K562 (cell line): ENCODE measurements around the gene HOXB3. TPM values are rescaled to one million over a fixed set of nuclear protein-coding genes. Genes with fewer than 3 reads are reported as not detected.

Experiments
- BCLAF1 ChIP-seq, 2 experiments: fragments of 450-650 bp in 1 of 2; IDR thresholded peaks; 2 replicates each; pipeline ENCODE4 v1.6.1; 2011 to 2017; ENCODE audit warnings: low read depth in 2 of 2, antibody characterized with exemption in 1 of 2, borderline replicate concordance in 1 of 2, low read length in 1 of 2, mild to moderate bottlenecking in 1 of 2, mixed read lengths in 1 of 2; ENCODE audit not compliant: control insufficient read depth in 1 of 2
- CTBP1 ChIP-seq: fragments of 450-650 bp; IDR thresholded peaks from 2 replicates; pipeline ENCODE4 v1.6.1; 2016; ENCODE audit warnings: borderline replicate concordance
- ELF4 ChIP-seq: fragments of 450-650 bp; formaldehyde crosslinking; IDR thresholded peaks from 2 replicates; pipeline ENCODE4 v1.4.0; 2022; ENCODE audit warnings: missing genetic modification characterization
- EZH2 ChIP-seq: IDR thresholded peaks from 2 replicates; pipeline ENCODE4 v1.6.1; 2012; ENCODE audit warnings: low read depth, mild to moderate bottlenecking, inconsistent platforms, low read length, borderline replicate concordance
- MGA ChIP-seq: fragments of 450-650 bp; IDR thresholded peaks from 2 replicates; pipeline ENCODE4 v1.6.1; 2016; ENCODE audit warnings: mild to moderate bottlenecking, moderate library complexity
- MTA3 ChIP-seq: fragments of 450-650 bp; formaldehyde crosslinking; IDR thresholded peaks from 2 replicates; pipeline ENCODE4 v1.6.1; 2017; ENCODE audit warnings: mild to moderate bottlenecking, borderline replicate concordance
- NFIC ChIP-seq: fragments of 450-650 bp; IDR thresholded peaks from 2 replicates; pipeline ENCODE4 v1.6.1; 2017; ENCODE audit warnings: mild to moderate bottlenecking, inconsistent platforms
- SIN3A ChIP-seq, 2 experiments: fragments of 150-350 bp in 1 of 2; IDR thresholded peaks; 2 replicates each; pipeline ENCODE4 v1.6.1; 2011 to 2016; ENCODE audit warnings: borderline replicate concordance in 2 of 2, low read depth in 2 of 2, low read length in 2 of 2, mild to moderate bottlenecking in 2 of 2, moderate library complexity in 2 of 2; ENCODE audit not compliant: control insufficient read depth in 1 of 2
- TFAM ChIP-seq: fragments of 250-450 bp; sonication (Bioruptor Pico); conservative IDR thresholded peaks from 2 replicates; pipeline ENCODE4 v1.5.0; 2021; ENCODE audit warnings: mild to moderate bottlenecking, moderate library complexity
- TRIM28 ChIP-seq: fragments of 450-650 bp; IDR thresholded peaks from 2 replicates; pipeline ENCODE4 v1.6.1; 2017
- ZNF79 ChIP-seq: fragments of 250-450 bp; sonication (Bioruptor Pico); IDR thresholded peaks from 2 replicates; pipeline ENCODE4 v1.4.0; 2020; ENCODE audit warnings: low read depth, mild to moderate bottlenecking, moderate library complexity
- polyA plus RNA-seq, 8 experiments: library from polyadenylated mRNA; depleted of rRNA in 4 of 8; stranded (reverse) in 5 of 8; unstranded in 3 of 8; fragments of >200 nt; fragmentation: Nextera tagmentation in 2 of 8; fragmentation: Illumina TruSeq in 1 of 8; extraction: Ambion mirVana in 2 of 8; extraction: Trizol in 1 of 8; gene quantifications; 2 replicates each; pipeline versions ENCODE4 v1.2.1 to v1.2.3, GENCODE V29; 2011 to 2014; ENCODE audit warnings: inconsistent platforms in 1 of 8, missing spikeins in 1 of 8
- total RNA-seq, 7 experiments: library from RNA; depleted of rRNA in 6 of 7; stranded (reverse); fragments of >200 nt in 6 of 7; fragmentation: Illumina TruSeq in 2 of 7; extraction: Trizol in 2 of 7; gene quantifications; 2 replicates each; pipeline versions ENCODE4 v1.2.1 to v1.2.3, GENCODE V29; 2011 to 2021; ENCODE audit warnings: low replicate concordance in 1 of 7

The HOXB3 gene
- total and polyA plus RNA-seq, 9 of the 15 experiments (the other 6 are each of a cell fraction or from before 2014, with no cell fraction given), result 2.4 to 41.3 (median 20.2) TPM

- no peak for TF ChIP-seq MGA
- peak; percentile 98 for TF ChIP-seq CTBP1
- no peak; the same call in 1 of the 2 replicates for TF ChIP-seq MTA3
- no peak for TF ChIP-seq ELF4
- TF ChIP-seq ZNF79, result no peak
- no peak for TF ChIP-seq TFAM (CRISPR knock-in tag)
- TF ChIP-seq TRIM28, result no peak
- TF ChIP-seq NFIC, result peak; percentile 77
- no peak for TF ChIP-seq EZH2
- TF ChIP-seq BCLAF1 (IDR thresholded peaks at IDR 0.05; ENCODE audit: borderline replicate concordance in 1 of 2, control insufficient read depth in 1 of 2, low read depth in 2 of 2, low read length in 1 of 2), result no peak
- TF ChIP-seq SIN3A (IDR thresholded peaks at IDR 0.05; ENCODE audit: borderline replicate concordance in 2 of 2, control insufficient read depth in 1 of 2, low read depth in 2 of 2, low read length in 2 of 2), result no peak
These were observed 89.3 kb downstream of the HOXB3 start (continued) for GRCh38 chr17:48500435-48501426.
